Measurements from ENCODE around the gene LPA.

The LPA gene

DNA sequence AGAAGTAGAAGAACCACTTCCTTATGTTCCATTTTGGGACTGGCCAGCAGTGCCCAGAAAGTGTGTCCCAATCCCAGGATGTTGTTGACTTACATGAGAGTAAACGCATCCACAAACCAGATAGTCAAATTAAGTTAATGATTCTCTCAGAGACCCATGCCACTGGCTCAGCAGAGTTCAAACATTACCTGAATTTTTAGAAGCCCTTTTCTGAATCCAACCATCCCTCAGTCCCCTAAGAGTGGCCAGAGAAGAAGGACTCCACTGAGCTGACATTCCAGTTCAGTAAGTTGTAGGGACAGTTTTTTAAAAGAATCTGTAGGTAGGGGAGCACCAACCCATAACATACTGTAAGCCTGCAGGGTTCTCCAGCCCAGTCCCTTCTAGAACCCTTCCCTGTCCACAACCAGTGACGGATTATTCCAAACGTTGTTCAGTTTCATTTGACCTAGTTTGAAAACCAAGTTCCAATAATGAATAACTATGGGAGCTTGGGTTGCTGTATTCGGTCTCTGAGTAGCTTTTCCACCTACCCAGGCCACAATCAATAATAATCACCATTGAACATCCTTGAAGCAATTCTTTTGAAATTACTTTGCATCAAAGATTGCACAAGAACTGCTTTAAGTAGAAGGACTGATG is 153.0 kb downstream of the LPA start:
- no peak overlapping the region for H3K27ac ChIP-seq (replicated peaks)
- no peak overlapping the region for H3K4me3 ChIP-seq (replicated peaks; ENCODE audit: insufficient read depth, low read length)
- no peaks in the 10 kb centered on the region for H3K27me3 ChIP-seq (ENCODE audit: insufficient read depth, poor library complexity, severe bottlenecking)
- TF ChIP-seq, protein P1, sequence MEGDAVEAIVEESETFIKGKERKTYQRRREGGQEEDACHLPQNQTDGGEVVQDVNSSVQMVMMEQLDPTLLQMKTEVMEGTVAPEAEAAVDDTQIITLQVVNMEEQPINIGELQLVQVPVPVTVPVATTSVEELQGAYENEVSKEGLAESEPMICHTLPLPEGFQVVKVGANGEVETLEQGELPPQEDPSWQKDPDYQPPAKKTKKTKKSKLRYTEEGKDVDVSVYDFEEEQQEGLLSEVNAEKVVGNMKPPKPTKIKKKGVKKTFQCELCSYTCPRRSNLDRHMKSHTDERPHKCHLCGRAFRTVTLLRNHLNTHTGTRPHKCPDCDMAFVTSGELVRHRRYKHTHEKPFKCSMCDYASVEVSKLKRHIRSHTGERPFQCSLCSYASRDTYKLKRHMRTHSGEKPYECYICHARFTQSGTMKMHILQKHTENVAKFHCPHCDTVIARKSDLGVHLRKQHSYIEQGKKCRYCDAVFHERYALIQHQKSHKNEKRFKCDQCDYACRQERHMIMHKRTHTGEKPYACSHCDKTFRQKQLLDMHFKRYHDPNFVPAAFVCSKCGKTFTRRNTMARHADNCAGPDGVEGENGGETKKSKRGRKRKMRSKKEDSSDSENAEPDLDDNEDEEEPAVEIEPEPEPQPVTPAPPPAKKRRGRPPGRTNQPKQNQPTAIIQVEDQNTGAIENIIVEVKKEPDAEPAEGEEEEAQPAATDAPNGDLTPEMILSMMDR (IDR thresholded peaks at IDR 0.05; ENCODE audit: insufficient read depth, low read length) = no peak
- TF ChIP-seq POLR2AphosphoS5 (IDR thresholded peaks at IDR 0.05; ENCODE audit: low read depth) (no peak), GABPA (IDR thresholded peaks at IDR 0.05; ENCODE audit: low read depth) (no peak), SPI1 (IDR thresholded peaks at IDR 0.05; ENCODE audit: borderline replicate concordance, low read depth) (no peak)
- TF ChIP-seq, protein P2, sequence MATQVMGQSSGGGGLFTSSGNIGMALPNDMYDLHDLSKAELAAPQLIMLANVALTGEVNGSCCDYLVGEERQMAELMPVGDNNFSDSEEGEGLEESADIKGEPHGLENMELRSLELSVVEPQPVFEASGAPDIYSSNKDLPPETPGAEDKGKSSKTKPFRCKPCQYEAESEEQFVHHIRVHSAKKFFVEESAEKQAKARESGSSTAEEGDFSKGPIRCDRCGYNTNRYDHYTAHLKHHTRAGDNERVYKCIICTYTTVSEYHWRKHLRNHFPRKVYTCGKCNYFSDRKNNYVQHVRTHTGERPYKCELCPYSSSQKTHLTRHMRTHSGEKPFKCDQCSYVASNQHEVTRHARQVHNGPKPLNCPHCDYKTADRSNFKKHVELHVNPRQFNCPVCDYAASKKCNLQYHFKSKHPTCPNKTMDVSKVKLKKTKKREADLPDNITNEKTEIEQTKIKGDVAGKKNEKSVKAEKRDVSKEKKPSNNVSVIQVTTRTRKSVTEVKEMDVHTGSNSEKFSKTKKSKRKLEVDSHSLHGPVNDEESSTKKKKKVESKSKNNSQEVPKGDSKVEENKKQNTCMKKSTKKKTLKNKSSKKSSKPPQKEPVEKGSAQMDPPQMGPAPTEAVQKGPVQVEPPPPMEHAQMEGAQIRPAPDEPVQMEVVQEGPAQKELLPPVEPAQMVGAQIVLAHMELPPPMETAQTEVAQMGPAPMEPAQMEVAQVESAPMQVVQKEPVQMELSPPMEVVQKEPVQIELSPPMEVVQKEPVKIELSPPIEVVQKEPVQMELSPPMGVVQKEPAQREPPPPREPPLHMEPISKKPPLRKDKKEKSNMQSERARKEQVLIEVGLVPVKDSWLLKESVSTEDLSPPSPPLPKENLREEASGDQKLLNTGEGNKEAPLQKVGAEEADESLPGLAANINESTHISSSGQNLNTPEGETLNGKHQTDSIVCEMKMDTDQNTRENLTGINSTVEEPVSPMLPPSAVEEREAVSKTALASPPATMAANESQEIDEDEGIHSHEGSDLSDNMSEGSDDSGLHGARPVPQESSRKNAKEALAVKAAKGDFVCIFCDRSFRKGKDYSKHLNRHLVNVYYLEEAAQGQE (IDR thresholded peaks at IDR 0.05; ENCODE audit: insufficient replicate concordance, low read depth) = no peak
- no peak for DNase-seq (ENCODE audit: low read depth in 1 of 2, low spot score in 1 of 2)

DNA sequence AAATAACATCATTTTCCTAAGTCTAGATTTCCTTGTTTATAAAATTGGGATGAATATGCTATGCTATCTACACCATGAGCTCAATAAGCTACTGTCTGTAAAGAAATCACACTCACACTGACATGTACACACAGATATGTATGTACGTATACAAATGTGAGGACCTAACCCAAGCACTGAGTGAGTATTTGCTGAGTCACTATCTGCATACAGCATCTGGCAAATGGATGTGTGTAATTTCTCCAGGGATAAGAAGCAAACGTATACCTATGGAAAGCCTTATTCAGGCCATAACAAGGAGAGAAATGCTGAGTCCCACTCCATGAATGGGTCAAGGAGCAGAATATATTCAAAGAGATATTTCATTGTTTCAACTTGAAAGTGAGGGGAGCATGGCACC is 153.9 kb downstream of the LPA start:
- no peak for DNase-seq (ENCODE audit: low read depth in 1 of 2, low spot score in 1 of 2)
- H3K27ac ChIP-seq (replicated peaks) = no peak overlapping the region
- TF ChIP-seq, protein P2 (IDR thresholded peaks at IDR 0.05; ENCODE audit: insufficient replicate concordance, low read depth) = no peak
- TF ChIP-seq SPI1 (IDR thresholded peaks at IDR 0.05; ENCODE audit: borderline replicate concordance, low read depth) (no peak), GABPA (IDR thresholded peaks at IDR 0.05; ENCODE audit: low read depth) (no peak), POLR2AphosphoS5 (IDR thresholded peaks at IDR 0.05; ENCODE audit: low read depth) (no peak)
- TF ChIP-seq, protein P1 (IDR thresholded peaks at IDR 0.05; ENCODE audit: insufficient read depth, low read length) = no peak
- no peak overlapping the region for H3K4me3 ChIP-seq (replicated peaks; ENCODE audit: insufficient read depth, low read length)
- no peaks in the 10 kb centered on the region for H3K27me3 ChIP-seq (ENCODE audit: insufficient read depth, poor library complexity, severe bottlenecking)

DNA sequence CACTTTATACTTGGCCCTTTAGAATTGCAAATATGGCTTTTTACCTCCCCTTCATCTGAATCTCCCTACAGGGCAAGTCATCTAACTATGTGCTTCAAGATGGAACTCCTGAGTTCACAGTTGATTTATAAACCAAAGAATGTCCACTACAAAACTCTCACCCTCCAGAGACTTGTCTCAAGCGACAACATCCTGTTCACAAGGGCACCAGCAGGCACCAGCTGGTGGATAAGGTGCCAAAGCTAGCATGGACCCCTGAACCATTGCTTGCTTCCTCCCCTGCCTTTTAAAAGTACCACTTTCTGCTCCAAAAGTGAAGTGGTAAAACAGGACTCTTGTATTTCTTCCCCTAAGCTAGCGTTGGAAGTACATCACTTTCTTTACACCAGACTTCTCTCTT is 154.5 kb downstream of the LPA start:
- TF ChIP-seq SPI1 (IDR thresholded peaks at IDR 0.05; ENCODE audit: borderline replicate concordance, low read depth) = no peak
- TF ChIP-seq, protein P2 (IDR thresholded peaks at IDR 0.05; ENCODE audit: insufficient replicate concordance, low read depth) = no peak
- TF ChIP-seq POLR2AphosphoS5 (IDR thresholded peaks at IDR 0.05; ENCODE audit: low read depth) = no peak
- TF ChIP-seq, protein P1 (IDR thresholded peaks at IDR 0.05; ENCODE audit: insufficient read depth, low read length) = no peak
- TF ChIP-seq GABPA (IDR thresholded peaks at IDR 0.05; ENCODE audit: low read depth) = no peak
- H3K27me3 ChIP-seq (ENCODE audit: insufficient read depth, poor library complexity, severe bottlenecking) = no peaks in the 10 kb centered on the region
- H3K4me3 ChIP-seq (replicated peaks; ENCODE audit: insufficient read depth, low read length) = no peak overlapping the region
- no peak for DNase-seq (ENCODE audit: low read depth in 1 of 2, low spot score in 1 of 2)
- no peak overlapping the region for H3K27ac ChIP-seq (replicated peaks)
